Muscle layer of duodenum (tissue), 2 donors: ENCODE data around the gene NOS3.
"Not testable (repeated sequence)": the region's sequence is repeated elsewhere in the genome, so short reads cannot be mapped to it uniquely, and the experiment has no call there.

Source experiments
- H3K27ac ChIP-seq: one replicate; pipeline ENCODE4 v1.7.0; 2013; ENCODE audit warnings: mild to moderate bottlenecking, low read length
- H3K27me3 ChIP-seq: one replicate; pipeline ENCODE4 v1.7.0; 2013; ENCODE audit warnings: low read depth, mild to moderate bottlenecking, control low read depth, low read length
- H3K36me3 ChIP-seq, 2 donors: one replicate each; pipeline ENCODE4 v1.7.0; 2013; ENCODE audit warnings: low read length in 2 of 2, control low read depth in 1 of 2, mild to moderate bottlenecking in 1 of 2; ENCODE audit not compliant: insufficient read depth in 2 of 2, control insufficient read depth in 1 of 2
- H3K4me1 ChIP-seq, 2 donors: one replicate each; pipeline ENCODE4 v1.7.0; 2013; ENCODE audit warnings: low read length in 2 of 2, mild to moderate bottlenecking in 2 of 2, control low read depth in 1 of 2, moderate library complexity in 1 of 2; ENCODE audit not compliant: insufficient read depth in 2 of 2, control insufficient read depth in 1 of 2
- H3K4me3 ChIP-seq, 2 donors: one replicate each; pipeline ENCODE4 v1.7.0; 2013; ENCODE audit warnings: low read length in 2 of 2, low read depth in 1 of 2, mild to moderate bottlenecking in 1 of 2
- H3K9me3 ChIP-seq, 2 donors: one replicate each; pipeline ENCODE4 v1.7.0; 2013; ENCODE audit warnings: low read length in 2 of 2, control low read depth in 1 of 2, mild to moderate bottlenecking in 1 of 2; ENCODE audit not compliant: control insufficient read depth in 1 of 2
- donor health status: healthy.

The NOS3 gene

DNA sequence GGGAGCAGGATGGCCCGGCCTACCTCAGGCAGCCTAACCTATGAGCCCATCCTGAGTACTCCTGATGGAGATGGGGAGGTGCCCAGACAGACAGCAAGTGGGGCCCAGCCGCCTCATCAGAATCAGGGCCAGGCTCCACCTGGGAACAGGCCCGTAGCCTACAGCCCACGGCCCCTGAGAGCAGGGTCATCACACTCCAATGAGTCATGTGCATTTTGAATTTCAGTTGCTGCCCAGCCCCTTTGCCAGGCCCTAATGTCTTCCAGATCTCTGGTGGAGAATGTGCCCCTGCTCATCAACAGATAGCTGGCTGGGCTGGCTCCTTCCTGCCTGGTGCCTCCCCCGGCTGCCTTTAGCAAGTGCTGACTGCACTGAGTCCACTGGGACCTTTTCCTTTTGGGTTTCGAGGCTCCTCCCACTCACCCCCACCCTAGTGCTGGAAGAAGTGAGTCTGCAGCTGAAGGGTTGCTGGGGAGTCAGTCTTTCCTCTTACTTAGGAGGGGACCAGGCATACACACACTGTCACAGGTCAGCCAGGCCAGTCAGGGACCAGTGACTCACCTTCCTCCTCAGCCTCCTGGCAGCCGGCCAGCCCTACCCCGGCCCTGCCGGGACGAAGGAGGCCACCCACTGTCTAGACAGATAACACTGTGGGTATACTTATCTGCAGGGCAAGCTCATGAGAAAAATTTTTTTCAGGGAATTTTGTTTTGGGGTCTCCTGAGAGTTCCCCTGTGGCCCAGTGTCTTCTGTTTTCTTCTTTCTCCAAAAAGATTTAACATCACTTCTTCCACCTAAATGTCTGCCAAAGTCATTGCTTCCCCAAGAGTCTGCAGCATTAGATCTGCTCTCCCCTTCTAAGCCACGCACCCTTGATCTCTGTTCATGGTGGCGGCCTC is 48.4 kb downstream of the NOS3 start:
- Histone ChIP-seq H3K27ac (no peak overlapping the region), H3K9me3 (no peaks in the 10 kb centered on the region), H3K27me3 (no peaks in the 10 kb centered on the region), H3K4me1 (peaks cover 8 to 14% of the 10 kb centered on the region in 2 donors), H3K36me3 (peaks cover 26 to 72% of the 10 kb centered on the region in 2 donors), H3K4me3 (no peak overlapping the region)

DNA sequence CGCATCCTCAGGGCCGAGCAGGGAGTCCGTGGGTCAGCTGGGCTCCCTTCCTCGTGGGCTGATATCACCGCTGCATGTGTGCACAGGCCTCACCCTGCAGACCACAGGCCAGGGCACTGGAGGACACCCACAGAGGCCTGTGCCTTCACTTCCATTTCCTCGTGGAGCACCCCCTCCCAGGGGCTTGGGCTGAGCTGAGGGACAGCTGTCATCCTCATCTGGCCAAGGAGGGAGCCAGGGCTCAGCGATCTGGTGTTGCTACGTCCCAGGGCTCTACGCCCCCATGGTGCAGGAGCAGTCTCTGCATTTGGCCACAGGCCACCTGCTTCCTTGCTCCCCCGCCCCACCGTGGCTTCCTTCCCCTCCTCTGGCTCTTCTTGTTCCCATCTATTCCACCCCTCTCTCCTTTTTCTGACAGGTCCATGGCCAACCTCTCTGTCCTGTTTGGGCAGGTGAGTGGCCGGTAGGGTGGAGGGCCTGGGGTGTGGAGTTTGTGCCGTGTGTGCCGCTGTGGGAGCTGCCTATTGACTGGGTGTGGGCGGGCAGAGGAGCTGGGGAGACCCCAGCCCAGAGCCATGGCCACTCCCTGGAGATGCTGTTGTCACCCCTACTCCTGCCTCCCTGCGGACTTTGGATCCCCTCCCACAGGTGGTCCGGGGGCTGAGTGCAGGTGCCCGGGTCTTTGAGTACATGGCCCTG is 49.2 kb downstream of the NOS3 start:
- H3K27me3 ChIP-seq: no peaks in the 10 kb centered on the region
- no peak overlapping the region for H3K4me3 ChIP-seq
- no peaks in the 10 kb centered on the region for H3K9me3 ChIP-seq
- no peak overlapping the region for H3K27ac ChIP-seq
- peaks cover 8 to 14% of the 10 kb centered on the region in 2 donors for H3K4me1 ChIP-seq
- H3K36me3 ChIP-seq: peaks cover 20 to 72% of the 10 kb centered on the region in 2 donors

DNA sequence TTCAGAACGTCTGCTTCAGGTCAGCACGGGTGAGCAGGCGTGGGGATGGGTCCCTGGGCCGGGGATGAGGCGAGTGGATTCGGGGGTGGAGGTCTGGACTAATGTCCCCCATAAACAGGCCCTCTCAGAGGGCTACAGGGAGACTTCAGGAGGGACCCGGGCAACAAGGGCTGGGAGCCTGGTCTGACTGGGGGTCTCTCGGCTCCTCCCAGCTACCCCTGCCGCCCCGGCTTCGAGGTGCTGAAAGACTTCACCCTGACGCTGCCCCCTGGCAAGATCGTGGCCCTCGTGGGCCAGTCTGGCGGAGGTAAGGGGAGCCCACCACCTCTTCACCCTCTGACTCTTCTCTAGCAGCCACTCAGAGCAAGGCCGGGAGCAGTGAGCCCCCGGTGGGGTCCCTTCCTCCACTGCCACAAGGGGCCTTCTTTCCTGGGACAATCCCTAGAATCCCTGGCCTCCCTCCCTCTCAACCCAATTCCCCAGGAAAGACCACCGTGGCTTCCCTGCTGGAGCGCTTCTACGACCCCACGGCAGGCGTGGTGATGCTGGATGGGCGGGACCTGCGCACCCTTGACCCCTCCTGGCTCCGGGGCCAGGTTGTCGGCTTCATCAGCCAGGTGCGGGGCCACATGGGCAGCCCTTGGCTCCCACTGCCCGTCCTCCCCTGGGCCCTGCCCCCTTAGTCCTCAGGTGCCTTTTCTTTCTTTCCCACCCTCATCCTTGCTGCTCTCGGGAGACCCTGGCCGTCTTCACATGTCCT is 50.0 kb downstream of the NOS3 start:
- H3K36me3 ChIP-seq: peaks cover 12 to 72% of the 10 kb centered on the region in 2 donors
- H3K9me3 ChIP-seq: no peaks in the 10 kb centered on the region
- peaks cover 8 to 14% of the 10 kb centered on the region in 2 donors for H3K4me1 ChIP-seq
- no peaks in the 10 kb centered on the region for H3K27me3 ChIP-seq
- no peak overlapping the region for H3K27ac ChIP-seq
- no peak overlapping the region for H3K4me3 ChIP-seq

DNA sequence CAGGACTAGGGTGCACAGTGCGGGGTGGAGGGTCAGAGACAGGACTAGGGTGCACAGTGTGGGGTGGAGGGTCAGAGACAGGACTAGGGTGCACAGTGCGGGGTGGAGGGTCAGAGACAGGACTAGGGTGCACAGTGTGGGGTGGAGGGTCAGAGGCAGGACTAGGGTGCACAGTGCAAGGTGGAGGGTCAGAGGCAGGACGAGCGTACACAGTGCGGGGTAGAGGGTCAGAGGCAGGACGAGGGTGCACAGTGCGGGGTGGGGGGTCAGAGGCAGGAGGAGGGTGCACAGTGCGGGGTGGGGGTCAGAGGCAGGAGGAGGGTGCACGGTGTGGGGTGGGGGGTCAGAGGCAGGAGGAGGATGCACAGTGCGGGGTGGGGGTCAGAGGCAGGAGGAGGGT is 52.6 kb downstream of the NOS3 start:
- H3K27me3 ChIP-seq, H3K9me3 ChIP-seq, H3K4me3 ChIP-seq, H3K27ac ChIP-seq: not testable (repeated sequence)
- Histone ChIP-seq H3K36me3 (peaks cover 0 to 58% of the 10 kb centered on the region in 2 donors), H3K4me1 (peaks cover 8 to 24% of the 10 kb centered on the region in 2 donors)

DNA sequence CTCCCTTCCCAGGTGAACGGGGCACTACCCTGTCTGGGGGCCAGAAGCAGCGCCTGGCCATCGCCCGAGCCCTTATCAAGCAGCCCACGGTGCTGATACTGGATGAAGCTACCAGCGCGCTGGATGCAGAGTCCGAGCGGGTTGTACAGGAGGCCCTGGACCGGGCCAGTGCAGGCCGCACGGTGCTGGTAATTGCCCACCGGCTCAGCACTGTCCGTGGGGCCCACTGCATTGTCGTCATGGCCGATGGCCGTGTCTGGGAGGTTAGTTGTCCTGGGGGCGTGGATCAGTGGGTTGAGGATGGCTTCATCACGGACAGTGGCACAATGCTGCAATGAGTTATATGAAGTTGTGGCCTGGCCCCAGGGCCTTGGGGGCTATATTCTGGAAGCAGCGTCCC is 53.1 kb downstream of the NOS3 start:
- H3K27ac ChIP-seq: no peak overlapping the region
- no peaks in the 10 kb centered on the region for H3K9me3 ChIP-seq
- peaks cover 0 to 54% of the 10 kb centered on the region in 2 donors for H3K36me3 ChIP-seq
- peaks cover 6 to 19% of the 10 kb centered on the region in 2 donors for H3K4me1 ChIP-seq
- H3K27me3 ChIP-seq: no peaks in the 10 kb centered on the region
- no peak overlapping the region for H3K4me3 ChIP-seq

DNA sequence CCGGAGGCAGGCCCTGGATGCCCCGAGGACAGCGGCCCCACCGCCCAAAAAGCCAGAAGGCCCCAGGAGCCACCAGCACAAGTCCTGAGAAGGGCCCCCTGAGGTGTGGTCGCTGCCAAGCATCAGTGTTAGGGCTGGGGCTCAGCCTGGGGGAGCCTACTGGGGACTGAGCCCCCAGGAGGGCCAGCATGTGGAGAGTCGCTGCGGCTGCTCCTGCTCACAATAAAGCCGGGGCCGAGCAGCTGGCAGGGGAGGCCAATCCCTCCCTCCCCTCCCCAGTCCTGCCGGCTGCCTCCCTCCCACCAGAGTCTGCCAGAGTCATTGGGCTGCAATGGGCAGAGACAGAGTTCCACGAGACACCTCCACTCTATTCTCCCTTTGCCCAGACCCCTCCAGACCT is 54.4 kb downstream of the NOS3 start:
- H3K9me3 ChIP-seq: no peaks in the 10 kb centered on the region
- H3K4me1 ChIP-seq: peaks cover 0 to 10% of the 10 kb centered on the region in 2 donors
- H3K4me3 ChIP-seq: no peak overlapping the region
- H3K27me3 ChIP-seq: peaks cover under 1% of the 10 kb centered on the region
- H3K36me3 ChIP-seq: peaks cover 0 to 54% of the 10 kb centered on the region in 2 donors
- H3K27ac ChIP-seq: no peak overlapping the region

DNA sequence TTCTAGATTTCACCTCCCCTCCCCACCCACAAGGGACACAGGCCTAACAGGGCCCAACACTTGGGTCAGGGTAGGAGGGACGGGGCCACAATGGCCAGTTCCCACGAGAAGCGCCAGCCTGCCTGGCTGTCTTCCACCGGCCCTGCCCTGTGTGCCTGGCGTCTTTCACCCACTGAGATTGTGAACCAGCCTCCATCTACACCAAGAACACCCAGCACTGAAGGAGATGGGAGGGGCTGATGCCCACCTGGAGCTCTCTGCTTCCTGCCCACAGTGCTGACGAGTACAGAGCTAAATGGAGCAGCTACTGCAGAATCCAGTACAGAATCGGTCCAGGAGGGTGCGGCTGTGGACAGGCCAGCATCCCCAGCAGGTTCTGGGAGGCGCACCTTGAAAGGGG is 55.1 kb downstream of the NOS3 start:
- Histone ChIP-seq H3K4me1 (peaks cover 0 to 15% of the 10 kb centered on the region in 2 donors), H3K27me3 (peaks cover 6% of the 10 kb centered on the region), H3K4me3 (no peak overlapping the region), H3K27ac (no peak overlapping the region), H3K36me3 (peaks cover 0 to 50% of the 10 kb centered on the region in 2 donors), H3K9me3 (no peaks in the 10 kb centered on the region)

DNA sequence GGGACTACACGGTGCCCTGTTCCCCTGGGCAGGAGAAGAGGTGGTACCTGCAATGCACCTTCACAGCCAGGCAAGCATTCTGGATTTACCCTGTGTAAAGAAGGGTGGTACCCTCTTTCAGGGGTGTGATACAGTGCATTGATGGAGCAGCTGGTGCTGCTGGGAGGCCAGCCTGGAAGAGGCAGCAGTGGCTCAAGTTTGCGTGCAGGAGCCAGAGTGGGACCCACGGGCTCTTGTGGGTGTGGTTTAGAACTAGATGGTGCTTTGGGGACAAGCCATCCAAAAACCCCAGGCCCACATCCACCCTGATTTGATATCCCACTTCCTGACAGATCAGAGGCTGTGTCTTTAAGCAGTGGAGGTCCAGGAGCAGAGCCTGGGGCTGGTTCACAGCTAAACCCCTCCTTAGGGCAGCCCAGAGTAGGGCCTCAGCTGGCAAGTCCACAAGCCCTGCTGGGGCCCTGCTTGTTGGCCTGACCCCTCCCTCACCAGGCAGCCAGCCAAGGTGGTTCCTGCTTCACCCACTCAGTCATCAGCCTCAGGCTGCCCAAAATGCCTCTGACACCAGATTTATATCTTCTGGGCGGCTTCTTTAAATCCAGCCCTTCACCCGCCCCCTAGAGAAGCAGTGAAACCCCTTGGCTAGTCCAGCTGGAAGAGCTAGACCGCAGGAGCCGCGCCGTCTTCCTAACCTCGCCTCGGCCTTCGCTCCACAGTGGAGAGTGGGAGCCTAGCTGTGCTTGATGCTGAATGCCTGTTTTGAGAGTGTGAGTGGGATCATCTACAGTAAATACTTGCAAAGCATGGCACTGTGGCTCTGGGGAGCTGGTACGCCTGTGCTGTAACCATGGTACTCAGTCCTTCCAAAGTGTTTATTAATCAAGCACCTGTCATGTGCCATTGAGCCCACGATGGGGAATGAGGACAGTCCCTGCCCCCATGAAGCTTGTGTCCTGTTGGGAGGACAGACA is 56.1 kb downstream of the NOS3 start:
- no peaks in the 10 kb centered on the region for H3K9me3 ChIP-seq
- H3K27me3 ChIP-seq: peaks cover 6% of the 10 kb centered on the region
- no peak overlapping the region for H3K4me3 ChIP-seq
- peaks cover 0 to 42% of the 10 kb centered on the region in 2 donors for H3K36me3 ChIP-seq
- H3K27ac ChIP-seq: no peak overlapping the region
- peaks cover 0 to 19% of the 10 kb centered on the region in 2 donors for H3K4me1 ChIP-seq

DNA sequence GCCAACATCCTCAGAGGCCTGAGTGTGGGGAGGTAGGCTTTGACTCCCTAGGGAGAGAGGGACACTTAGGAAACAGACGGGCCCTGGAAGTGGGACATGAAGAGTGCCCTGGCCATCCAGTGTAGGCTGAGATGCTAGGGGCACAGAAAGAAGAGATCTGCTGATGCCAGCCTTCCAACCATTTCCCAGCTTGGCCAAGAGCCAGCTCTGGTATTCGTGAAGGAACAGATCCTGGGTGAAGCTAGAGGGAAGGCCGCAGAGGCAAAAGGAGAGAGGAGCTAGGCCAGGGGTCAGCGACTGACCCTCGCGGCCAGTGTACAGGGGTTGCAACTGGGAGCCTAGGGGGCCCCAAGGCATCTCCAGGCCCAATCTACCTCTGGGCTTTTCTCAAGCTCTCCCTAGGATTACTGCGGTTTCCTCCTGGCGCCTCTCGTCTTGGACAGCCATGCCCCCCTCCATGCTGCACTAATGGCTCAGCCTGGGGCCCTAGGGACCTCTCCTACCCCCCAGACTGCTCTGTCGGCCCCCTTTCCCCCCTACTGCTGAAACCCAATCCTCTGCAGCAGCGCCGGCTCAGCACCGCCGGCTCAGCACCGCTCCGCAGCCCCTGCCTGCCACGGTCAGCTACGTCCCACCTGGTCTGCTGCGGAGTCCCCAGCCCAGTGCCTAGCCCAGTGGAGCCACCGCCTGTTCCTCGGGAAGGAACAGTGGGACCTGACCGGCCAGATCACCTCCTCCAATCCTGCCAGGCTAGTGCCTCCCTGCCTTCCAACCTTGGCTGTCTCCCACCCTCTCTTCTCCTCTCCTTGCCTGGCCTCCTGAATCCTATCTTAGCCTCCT is 57.4 kb downstream of the NOS3 start, which contains the start of gene ASIC3:
Gene ASIC3 (plus strand): TSS at position 556 of the 840 bp plus-strand sequence. CDS start 355 bp downstream, outside the sequence.
- H3K36me3 ChIP-seq: peaks cover 0 to 29% of the 10 kb centered on the region in 2 donors
- no peak within 1 kb of the TSS for H3K4me3 ChIP-seq

More for the DNA sequence above, 57.4 kb downstream of the NOS3 start, which contains the start of gene ASIC3:
- Histone ChIP-seq H3K27me3 (peaks cover 6% of the 10 kb centered on the region), H3K9me3 (no peaks in the 10 kb centered on the region), H3K4me1 (peaks cover 0 to 19% of the 10 kb centered on the region in 2 donors), H3K27ac (no peak within 1 kb of the TSS)
